ENCODE data around the gene RBM47.

RBM47 gene

GRCh38 chr4:40626183-40626990 is 3.3 kb downstream of the RBM47 start:
- in situ Hi-C loops (cut with MboI; ENCODE audit: low sequenced_read_pairs): no loop called here

DNA sequence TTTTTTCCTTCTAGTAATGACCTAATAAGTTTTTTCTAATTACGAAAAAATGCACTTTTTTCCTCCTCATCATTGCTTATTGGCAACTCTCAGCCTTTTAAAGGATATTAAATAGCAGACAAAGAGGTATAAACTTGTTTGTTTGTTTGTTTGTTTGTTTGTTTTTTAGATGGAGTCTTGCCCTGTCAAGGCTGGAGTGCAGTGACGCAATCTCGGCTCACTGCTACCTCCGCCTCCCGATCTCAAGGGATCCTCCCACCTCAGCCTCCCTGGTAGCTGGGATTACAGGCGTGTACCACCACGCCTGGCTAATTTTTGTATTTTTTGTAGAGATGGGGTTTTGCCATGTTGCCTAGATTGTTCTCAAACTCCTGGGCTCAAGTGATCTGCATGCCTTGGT is 6.0 kb downstream of the RBM47 start:
- in situ Hi-C loops (cut with MboI; ENCODE audit: low sequenced_read_pairs): no loop called here

DNA sequence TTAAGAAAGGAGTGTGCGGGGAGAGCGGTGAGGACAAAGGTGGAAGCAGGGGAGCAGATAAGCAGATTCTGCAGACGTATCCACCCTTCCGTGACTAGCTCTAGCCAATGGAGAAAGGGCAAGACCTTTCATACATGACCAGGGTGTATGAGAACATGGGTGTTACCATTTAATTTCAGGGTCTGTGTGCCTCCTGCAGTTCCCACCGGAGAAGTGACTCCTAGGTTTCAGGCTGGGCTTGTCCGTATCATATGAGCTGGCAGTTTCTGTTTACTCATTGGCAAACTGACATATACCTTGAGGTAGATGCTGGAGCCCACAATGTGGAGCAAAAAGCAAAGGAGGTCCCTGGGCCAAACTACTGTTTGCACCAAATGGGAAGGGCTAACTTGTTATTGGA is 6.8 kb downstream of the RBM47 start:
- in situ Hi-C loops (cut with MboI; ENCODE audit: low sequenced_read_pairs): no loop called here

DNA sequence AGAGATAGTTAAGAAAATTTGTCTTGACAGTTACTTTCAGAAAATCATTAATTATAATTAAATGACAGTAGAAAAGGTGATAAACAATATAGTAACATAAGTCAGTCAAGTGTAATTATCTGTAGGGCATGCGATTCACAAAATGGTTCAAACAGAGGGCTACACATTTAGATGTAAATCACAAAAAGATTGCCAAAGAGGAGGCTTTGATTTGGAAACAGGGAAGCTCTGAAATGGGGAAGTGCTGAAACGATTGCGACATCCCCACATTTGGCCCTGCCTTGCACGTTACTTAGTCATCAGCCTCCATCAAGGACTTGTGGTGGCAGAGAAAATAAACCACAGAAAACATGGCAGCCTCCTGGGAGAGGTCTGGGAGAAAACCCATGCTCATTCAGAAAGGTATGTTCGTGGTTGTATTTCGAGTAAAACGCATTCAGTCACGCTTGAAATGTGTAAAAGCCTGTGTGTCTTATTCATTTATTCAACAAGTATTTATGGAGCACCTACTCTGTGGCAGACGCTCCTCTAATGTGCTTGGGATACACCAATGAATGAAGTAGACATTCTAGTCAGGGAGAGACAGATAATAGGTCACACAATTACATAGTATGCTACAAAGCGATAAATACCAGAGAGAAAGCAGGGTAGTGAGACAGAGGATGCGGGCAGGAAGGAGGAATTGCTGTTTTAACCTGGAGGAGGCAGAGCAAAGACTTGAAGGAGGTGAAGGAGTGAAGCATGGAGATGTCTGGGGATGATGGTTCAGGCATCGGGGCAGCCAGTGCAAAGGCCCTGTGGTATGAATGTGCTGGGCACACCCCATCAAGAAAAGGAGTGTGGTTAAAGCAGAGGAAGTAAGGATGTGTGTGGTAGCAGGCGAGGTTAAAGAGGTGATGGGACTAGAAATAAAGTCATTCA is 7.8 kb downstream of the RBM47 start:
- in situ Hi-C loops (cut with MboI; ENCODE audit: low sequenced_read_pairs): no loop called here

- in situ Hi-C loops (cut with MboI; ENCODE audit: low sequenced_read_pairs): no loop called here
Observed at GRCh38 chr4:40621229-40621591, 8.5 kb downstream of the RBM47 start.

GRCh38 chr4:40619600-40619999 is 10.1 kb downstream of the RBM47 start:
- in situ Hi-C loops (cut with MboI; ENCODE audit: low sequenced_read_pairs): no loop called here

DNA sequence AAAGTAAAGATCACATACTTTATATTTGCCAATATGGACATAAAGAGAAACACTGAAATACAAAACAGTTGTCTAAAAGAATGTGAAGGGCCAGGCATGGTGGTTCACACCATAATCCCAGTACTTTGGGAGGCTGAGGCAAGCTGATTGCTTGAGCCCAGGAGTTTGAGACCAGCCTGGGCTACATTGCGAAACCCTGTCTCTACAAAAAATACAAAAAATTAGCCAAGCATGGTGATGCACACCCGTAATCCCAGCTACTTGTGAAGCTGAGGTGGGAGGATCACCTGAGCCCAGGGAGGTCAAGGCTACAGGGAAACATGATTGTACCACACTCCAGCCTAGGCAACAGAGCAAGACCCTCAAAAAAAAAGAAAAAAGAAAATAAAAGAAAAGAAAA is 11.8 kb downstream of the RBM47 start:
- in situ Hi-C loops (cut with MboI; ENCODE audit: low sequenced_read_pairs): no loop called here

- in situ Hi-C loops (cut with MboI; ENCODE audit: low sequenced_read_pairs): no loop called here
Observed at GRCh38 chr4:40614031-40614430, 15.6 kb downstream of the RBM47 start.

- in situ Hi-C loops (cut with MboI; ENCODE audit: low sequenced_read_pairs): no loop called here
Observed at GRCh38 chr4:40613456-40613855, 16.2 kb downstream of the RBM47 start.

- in situ Hi-C loops (cut with MboI; ENCODE audit: low sequenced_read_pairs): no loop called here
Observed at GRCh38 chr4:40612831-40613230, 16.8 kb downstream of the RBM47 start.

- in situ Hi-C loops (cut with MboI; ENCODE audit: low sequenced_read_pairs): no loop called here
Observed at GRCh38 chr4:40612283-40612682, 17.4 kb downstream of the RBM47 start.

GRCh38 chr4:40608628-40609027 is 21.0 kb downstream of the RBM47 start:
- in situ Hi-C loops (cut with MboI; ENCODE audit: low sequenced_read_pairs): no loop called here

DNA sequence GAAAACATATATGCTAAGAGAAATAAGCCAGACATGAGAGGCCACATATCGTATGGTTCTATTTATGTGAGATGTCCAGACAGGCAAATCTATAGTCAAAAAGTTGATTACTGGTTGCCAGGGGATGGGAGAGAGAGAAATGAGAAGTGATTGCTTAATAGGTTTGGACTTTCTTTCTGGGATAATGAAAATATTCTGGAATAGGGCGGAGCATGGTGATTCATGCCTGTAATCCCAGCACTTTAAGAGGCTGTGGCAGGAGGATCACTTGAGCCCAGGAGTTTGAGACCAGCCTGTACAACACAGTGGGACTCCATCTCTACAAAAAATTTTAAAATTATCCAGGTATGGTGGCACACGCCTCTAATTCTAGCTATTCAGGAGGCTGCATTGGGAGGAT is 22.4 kb downstream of the RBM47 start:
- in situ Hi-C loops (cut with MboI; ENCODE audit: low sequenced_read_pairs): no loop called here

GRCh38 chr4:40606239-40606767 is 23.4 kb downstream of the RBM47 start:
- in situ Hi-C loops (cut with MboI; ENCODE audit: low sequenced_read_pairs): no loop called here

- in situ Hi-C loops (cut with MboI; ENCODE audit: low sequenced_read_pairs): no loop called here
Observed at GRCh38 chr4:40603281-40603680, 26.4 kb downstream of the RBM47 start.

GRCh38 chr4:40601641-40602040 is 28.0 kb downstream of the RBM47 start:
- in situ Hi-C loops (cut with MboI; ENCODE audit: low sequenced_read_pairs): no loop called here

DNA sequence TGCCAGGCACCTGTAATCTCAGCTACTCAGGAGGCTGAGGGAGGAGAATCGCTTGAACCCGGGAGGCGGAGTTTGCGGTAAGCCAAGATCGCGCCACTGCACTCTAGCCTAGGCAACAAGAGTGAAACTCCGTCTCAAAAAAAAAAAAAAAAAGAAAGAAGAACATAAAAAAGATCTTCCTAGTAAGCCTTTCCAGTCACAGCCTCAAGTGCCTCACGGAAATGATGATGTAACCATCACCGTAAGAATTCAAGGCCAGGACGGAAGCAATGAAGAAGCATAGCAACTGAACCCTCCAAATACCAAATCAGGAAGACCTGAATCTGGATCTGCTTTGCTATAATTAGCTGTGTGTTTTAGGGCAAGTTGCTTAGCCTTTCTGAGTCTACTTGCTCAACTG is 28.8 kb downstream of the RBM47 start:
- in situ Hi-C loops (cut with MboI; ENCODE audit: low sequenced_read_pairs): no loop called here

DNA sequence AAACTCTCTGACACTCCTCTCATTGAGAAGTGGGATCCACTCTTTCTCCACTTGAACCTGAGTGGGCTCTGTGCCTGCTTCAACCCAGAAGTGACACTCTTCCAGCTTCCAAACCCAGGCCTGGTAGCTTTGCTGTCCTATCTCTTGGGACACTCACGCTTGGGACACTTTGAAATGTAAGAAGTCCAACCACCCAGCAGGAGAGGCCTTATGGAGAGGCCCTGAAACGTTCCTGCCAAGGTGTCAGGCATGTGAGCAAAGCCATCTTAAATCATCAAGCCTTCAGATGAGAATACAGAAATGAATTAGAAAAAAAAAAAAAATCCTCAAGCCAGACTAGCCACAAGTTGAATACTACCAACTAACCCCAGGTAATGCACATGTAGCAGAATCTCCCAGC is 30.2 kb downstream of the RBM47 start:
- in situ Hi-C loops (cut with MboI; ENCODE audit: low sequenced_read_pairs): no loop called here

DNA sequence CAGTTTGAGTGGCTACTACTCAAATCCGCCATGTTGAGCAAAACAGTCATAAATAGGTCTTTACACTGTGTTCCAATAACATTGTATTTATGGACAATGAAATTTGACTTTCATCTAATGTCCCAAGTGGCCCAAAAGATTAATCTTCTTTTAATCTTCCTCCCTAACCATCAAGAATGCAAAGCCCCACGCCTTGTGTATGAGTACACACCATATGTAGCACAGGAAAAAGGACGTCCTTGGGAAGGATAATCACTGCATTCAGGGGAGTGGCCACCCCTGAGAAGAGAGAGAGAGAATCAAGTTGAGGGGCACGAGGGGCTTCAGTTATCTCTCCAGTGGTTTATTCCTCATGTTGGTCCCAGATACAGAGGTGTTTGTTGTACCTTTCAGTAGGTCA is 33.1 kb downstream of the RBM47 start:
- in situ Hi-C loops (cut with MboI; ENCODE audit: low sequenced_read_pairs): no loop called here

DNA sequence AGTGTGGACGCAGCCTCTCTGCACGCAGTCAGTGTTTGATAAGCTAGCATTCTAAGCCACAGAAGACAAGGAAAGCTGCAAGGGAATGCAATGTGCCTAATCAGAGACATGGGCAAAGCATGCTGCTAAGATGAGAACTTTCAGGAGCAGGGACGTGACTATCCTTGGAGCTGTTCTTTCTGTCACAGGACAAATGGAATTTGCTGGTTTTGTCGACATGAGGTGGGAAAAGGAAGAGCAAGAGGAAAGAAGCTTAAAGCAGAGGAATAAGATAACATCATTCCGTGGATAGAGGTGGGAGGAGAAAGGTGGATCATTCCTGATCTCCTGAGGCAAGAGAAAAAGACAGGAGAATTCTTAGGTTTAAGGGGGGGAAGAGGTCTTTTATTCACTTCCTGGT is 33.7 kb downstream of the RBM47 start:
- in situ Hi-C loops (cut with MboI; ENCODE audit: low sequenced_read_pairs): no loop called here

DNA sequence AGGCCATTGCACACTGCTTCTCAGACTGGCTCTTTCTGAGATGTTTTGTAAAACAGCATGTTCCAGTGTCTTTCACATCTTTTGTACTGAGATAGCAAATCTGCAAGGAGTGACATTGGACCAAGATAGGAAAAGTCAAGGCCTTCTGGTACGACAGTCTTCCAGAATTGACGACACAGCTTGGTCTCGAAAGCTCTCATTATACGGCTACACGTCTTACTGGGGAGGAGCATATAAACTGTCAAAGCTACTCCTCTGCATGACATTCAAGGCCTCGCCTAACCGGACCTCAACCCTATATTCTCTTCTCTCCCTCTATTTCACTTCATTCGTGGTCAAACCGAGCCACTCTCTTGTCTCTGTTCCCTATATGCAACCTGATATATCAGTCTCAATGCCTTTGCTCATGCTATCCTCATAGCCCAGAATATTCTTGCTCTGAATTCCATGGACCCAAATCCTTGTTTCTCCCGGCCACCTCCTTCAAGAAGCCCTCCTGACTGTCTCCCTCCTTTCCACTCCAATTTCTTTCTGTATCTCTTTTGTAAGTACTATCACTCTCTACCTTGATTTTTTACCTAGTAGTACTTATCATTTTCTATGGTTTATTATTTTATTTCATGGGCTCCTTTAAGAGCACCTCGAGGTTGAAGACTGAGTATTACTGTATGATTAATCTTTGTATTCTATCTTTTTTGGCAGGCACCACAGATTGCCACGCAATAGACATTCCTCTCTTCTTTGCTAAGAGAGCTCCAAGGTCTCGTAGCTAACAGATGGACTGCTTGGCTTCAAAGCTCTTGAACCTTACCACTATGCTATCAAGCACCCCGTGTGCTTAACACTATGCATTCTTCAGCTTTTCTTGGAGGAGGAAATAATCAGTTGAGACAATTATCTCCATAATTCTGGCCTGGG is 35.1 kb downstream of the RBM47 start:
- in situ Hi-C loops (cut with MboI; ENCODE audit: low sequenced_read_pairs): no loop called here

Data from HL-60/S4 treated with retinoic acid at 250 ng/mL for 4 days and 3 days (cell line).